ACC112 (cell line): Measurements from ENCODE around the gene HDAC5.
"Not testable (repeated sequence)": the region's sequence is repeated elsewhere in the genome, so short reads cannot be mapped to it uniquely, and the experiment has no call there.

Experiments
- H2AFZ ChIP-seq: fragments of 200-600 bp; sonication (generic); one replicate; pipeline ENCODE4 v1.6.0; 2017; ENCODE audit warnings: antibody characterized with exemption, low read length; ENCODE audit not compliant: unreplicated experiment
- H3K27ac ChIP-seq: fragments of 200-600 bp; sonication (generic); 2 replicates; pipeline ENCODE4 v1.5.1; 2014; ENCODE audit warnings: low read depth, mild to moderate bottlenecking, antibody characterized with exemption, low read length, moderate library complexity
- H3K27me3 ChIP-seq: fragments of 200-600 bp; sonication (generic); 2 replicates; pipeline ENCODE4 v1.6.1; 2014; ENCODE audit warnings: mild to moderate bottlenecking, antibody characterized with exemption, low read length, moderate library complexity, mixed read lengths; ENCODE audit not compliant: insufficient read depth
- H3K36me3 ChIP-seq: fragments of 200-600 bp; sonication (generic); 2 replicates; pipeline ENCODE4 v1.6.1; 2016; ENCODE audit warnings: mild to moderate bottlenecking, antibody characterized with exemption, low read length, moderate library complexity, mixed read lengths; ENCODE audit not compliant: insufficient read depth
- H3K4me1 ChIP-seq: fragments of 200-600 bp; sonication (generic); one replicate; pipeline ENCODE4 v1.6.1; 2016; ENCODE audit warnings: low read length, mixed read lengths; ENCODE audit not compliant: insufficient read depth, unreplicated experiment, control insufficient read depth
- H3K4me3 ChIP-seq: fragments of 200-600 bp; sonication (generic); 2 replicates; pipeline ENCODE4 v1.5.1; 2014; ENCODE audit warnings: mild to moderate bottlenecking, low read depth, low read length
- H3K79me2 ChIP-seq: fragments of 200-600 bp; sonication (generic); one replicate; pipeline ENCODE4 v1.6.0; 2016; ENCODE audit warnings: low read length; ENCODE audit not compliant: control insufficient read depth, unreplicated experiment, insufficient read depth

The HDAC5 gene

DNA sequence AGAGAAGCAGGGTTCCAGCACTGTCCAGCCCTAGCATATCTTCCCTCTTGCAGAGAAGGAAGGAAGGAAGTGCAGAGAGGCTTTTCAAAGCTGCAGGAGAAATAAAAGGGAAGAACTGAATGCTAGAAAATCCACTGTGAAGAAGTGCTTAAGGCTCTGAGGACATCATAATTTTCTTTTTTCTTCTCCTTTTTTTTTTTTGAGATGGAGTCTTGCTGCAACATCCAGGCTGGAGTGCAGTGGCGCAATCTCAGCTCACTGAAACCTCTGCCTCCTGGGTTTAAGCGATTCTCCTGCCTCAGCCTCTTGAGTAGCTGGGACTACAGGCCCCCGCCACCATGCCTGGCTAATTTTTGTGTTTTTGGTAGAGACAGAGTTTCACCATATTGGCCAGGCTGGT, 25.6 kb upstream of the HDAC5 start:
- H3K4me1 ChIP-seq, H3K27me3 ChIP-seq, H3K4me3 ChIP-seq, H2AFZ ChIP-seq, H3K27ac ChIP-seq: not testable (repeated sequence)
- H3K79me2 ChIP-seq, result peaks cover 24% of the 10 kb centered on the region
- peaks cover 11% of the 10 kb centered on the region; the same call in 1 of the 2 replicates for H3K36me3 ChIP-seq

DNA sequence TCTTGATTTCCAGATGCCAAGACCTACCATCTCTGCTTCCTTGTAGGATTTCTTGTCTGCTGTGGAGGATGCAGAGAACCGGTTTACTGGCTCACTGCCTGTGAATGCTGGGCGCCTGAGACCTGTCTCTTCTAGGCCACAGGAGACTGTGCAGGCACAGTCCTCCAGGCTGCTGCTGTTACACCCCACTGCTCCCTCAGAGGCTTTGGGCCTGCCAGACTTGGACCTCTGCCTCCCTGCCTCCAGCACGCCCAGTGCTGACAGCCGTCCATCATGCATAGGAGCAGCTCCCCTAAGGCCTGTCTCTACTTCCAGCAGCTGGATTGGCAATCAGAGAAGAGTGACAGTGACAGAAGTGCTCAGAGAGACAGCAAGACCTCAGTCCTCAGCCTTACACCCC, 24.4 kb upstream of the HDAC5 start:
- Histone ChIP-seq H3K4me1 (peaks cover 2% of the 10 kb centered on the region), H3K4me3 (no peak overlapping the region), H2AFZ (no peak overlapping the region), H3K36me3 (peaks cover 11% of the 10 kb centered on the region; the same call in 1 of the 2 replicates), H3K79me2 (peaks cover 33% of the 10 kb centered on the region), H3K27me3 (no peaks in the 10 kb centered on the region), H3K27ac (no peak overlapping the region)

DNA sequence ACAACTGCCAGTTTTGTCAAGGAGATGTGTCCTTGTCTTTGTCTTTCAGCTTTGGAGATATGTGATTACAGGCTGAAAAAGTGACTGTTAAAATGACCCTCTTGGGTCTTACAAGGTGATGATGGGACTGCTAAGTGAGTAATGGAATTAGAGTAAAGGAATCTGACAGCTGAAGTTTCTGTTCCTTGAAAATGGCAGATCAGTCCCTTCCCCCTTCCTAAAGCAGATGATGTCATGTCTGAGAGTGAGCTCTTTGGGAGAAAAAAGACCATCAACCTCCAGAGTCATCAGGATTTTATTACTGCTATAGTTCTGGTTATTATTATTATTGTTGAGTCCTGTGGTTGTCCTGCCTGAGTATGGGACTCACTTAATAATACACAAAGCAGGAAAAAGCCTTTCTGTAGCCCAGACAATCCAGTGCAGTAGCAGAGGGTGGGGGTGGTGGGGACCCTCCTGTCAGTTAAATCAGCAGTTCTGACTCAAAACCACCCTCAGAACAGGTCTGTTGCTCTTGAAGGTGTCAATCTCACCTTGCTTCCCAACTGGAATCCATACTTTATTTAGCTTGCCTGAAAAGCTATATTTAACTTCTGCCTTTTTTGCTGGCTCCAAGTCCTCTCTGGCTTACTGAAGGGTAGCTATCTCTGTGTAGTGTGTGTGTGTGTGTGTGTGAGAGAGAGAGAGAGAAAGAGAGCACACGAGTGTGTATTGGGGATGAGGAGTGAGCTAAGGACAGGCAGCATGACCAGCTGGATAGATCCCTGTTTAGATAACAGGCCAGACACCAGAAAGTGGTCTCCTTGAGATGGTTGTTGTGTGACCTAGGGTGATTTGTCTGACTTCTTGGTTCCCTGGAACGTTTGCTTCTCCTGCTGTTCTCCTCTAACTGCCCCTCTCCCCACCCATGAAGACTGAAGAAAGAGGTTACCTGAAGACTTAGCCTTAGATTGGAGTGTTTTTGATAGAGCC, 23.2 kb upstream of the HDAC5 start:
- Histone ChIP-seq H3K36me3 (peaks cover 11% of the 10 kb centered on the region; the same call in 1 of the 2 replicates), H3K4me3 (no peak overlapping the region), H3K79me2 (peaks cover 41% of the 10 kb centered on the region), H3K4me1 (peaks cover 5% of the 10 kb centered on the region), H3K27ac (no peak overlapping the region), H3K27me3 (no peaks in the 10 kb centered on the region), H2AFZ (no peak overlapping the region)

DNA sequence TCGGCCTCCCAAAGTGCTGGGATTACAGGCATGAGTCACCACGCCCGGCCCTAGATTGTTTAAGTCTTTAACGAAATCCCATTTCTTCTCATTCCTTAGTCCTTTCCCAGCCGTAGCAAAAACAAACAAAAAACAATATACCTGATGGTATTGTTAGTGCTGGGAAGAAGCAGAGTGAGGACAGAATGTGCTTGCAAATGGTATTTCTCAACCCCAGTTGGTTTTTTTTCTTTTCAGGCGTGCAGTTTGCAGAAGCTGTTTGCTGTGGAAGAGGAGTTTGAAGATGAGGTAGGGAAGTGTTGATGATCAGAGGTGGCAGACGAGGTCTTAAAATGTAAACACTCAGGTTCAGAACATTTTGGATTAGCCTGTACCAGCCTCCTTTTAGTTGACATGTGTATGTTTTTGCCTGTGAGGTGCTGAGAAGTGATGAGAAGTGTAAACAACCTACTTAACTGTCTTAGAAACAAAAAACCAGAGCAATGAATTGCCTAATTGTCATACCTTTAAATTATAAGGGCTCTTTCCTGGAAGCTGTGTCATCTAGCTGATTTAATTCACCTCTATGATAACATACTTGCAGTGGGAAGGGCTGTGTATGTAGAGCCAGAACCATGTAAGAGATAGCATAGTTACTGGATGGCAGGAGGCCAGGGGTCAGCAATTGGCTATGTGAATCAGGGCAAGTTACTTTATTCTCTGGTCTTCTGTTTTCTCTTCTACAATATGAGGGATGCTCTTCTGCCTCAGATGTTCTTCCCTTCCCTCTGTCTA, 21.7 kb upstream of the HDAC5 start:
- H3K27ac ChIP-seq, result peak overlapping the region; percentile 13; the same call in 1 of the 2 replicates
- no peaks in the 10 kb centered on the region for H3K27me3 ChIP-seq
- H3K36me3 ChIP-seq, result peaks cover 11% of the 10 kb centered on the region; the same call in 1 of the 2 replicates
- H3K4me3 ChIP-seq, result no peak overlapping the region
- peaks cover 5% of the 10 kb centered on the region for H3K4me1 ChIP-seq
- peaks cover 30% of the 10 kb centered on the region for H3K79me2 ChIP-seq
- no peak overlapping the region for H2AFZ ChIP-seq

DNA sequence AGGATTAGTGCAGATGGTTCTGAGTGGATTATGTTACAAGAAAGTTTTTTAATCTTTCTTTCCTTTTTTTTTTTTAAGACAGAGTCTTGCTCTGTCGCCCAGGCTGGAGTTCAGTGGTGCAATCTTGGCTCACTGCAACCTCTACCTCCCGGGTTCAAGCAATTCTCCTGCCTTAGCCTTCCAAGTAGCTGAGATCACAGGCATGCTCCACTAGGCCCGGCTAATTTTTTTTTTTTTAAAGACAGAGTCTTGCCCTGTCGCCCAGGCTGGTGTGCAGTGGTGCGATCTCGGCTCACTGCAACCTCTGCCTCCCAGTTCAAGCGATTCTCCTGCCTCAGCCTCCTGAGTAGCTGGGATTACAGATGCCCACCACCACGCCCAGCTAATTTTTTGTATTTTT, 20.5 kb upstream of the HDAC5 start:
- H3K27me3 ChIP-seq, H3K27ac ChIP-seq, H3K4me3 ChIP-seq, H2AFZ ChIP-seq, H3K4me1 ChIP-seq: not testable (repeated sequence)
- Histone ChIP-seq H3K36me3 (peaks cover 11% of the 10 kb centered on the region; the same call in 1 of the 2 replicates), H3K79me2 (peaks cover 22% of the 10 kb centered on the region)

DNA sequence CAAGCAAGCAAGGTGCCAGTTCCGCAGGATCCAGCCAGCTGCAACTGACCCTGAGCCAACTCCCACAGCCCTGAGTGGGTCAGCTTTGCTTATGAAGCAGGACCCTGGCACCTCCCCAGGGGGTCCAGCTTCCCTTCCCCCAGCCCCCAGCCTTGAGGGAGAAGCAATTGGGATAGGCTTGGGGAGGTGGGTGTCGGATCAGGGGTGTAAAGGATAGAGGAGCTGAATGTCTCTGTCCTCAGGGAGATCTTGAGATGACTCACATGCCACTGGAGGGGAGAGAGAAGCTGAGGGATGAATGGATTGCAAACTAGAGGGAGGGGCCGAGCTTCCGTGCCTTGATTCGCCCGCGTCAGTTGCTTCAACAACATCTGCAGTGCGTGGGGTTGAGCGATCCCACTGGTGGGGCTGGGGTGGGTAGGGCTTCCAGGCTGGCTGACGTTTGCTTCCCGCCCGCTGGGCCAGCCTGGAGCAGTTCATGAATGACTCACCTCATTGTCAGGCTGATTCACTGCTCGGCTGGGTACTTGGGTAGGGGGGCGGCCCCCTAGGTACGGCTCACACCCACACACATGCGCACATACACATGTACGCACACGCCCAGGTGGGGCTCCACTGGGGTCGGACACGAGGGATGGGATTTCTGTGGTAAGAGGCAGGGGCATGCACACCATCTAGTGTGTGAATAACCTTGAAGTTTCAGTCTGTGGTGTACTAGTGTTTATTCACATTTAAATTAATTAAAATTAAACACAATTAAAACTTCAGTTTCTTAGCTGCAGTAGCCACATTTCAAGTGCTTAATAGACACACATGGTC, 14.7 kb upstream of the HDAC5 start:
- peak overlapping the region; percentile 36 for H2AFZ ChIP-seq
- H3K4me3 ChIP-seq, result peak overlapping the region; percentile 65
- H3K27ac ChIP-seq, result peak overlapping the region; percentile 79
- peaks cover 22% of the 10 kb centered on the region for H3K4me1 ChIP-seq
- H3K79me2 ChIP-seq, result peaks cover 10% of the 10 kb centered on the region
- H3K36me3 ChIP-seq, result no peaks in the 10 kb centered on the region
- H3K27me3 ChIP-seq, result no peaks in the 10 kb centered on the region

DNA sequence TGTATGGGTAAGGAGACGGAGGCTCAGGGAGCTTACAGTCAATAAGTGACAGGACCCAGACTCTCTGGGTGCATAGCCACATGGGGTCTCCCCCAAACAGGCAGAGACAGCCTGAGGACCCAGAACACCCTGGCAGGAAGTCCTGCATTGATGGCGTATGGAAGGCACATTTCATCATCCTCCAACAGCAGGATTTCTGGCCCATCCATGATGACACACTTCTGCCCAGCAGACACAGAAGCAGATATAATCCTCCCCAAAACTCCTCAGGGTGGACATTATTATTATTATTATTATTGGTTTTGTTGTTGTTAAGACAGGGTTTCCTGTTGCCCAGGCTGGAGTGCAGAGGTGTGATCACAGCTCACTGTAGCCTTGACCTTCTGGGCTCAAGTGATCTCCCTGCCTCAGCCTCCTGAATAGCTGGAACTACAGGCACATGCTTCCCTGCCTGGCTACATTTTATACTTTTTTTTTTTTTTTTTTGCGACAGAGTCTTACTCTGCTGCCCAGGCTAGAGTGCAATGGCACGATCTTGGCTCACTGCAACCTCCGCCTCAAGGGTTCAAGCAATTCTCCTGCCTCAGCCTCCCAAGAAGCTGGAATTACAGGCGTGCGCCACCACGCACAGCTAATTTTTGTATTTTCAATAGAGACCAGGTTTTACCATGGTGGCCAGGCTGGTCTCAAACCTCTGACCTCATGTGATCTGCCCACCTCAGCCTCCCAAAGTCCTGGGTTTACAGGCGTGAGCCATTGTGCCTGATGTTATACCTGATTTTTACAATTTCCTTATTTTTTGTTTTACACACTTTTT, 11.5 kb upstream of the HDAC5 start:
- Histone ChIP-seq H3K4me1 (peaks cover 21% of the 10 kb centered on the region), H3K36me3 (no peaks in the 10 kb centered on the region), H3K4me3 (no peak overlapping the region), H3K27me3 (no peaks in the 10 kb centered on the region), H3K27ac (no peak overlapping the region), H3K79me2 (no peaks in the 10 kb centered on the region), H2AFZ (no peak overlapping the region)

DNA sequence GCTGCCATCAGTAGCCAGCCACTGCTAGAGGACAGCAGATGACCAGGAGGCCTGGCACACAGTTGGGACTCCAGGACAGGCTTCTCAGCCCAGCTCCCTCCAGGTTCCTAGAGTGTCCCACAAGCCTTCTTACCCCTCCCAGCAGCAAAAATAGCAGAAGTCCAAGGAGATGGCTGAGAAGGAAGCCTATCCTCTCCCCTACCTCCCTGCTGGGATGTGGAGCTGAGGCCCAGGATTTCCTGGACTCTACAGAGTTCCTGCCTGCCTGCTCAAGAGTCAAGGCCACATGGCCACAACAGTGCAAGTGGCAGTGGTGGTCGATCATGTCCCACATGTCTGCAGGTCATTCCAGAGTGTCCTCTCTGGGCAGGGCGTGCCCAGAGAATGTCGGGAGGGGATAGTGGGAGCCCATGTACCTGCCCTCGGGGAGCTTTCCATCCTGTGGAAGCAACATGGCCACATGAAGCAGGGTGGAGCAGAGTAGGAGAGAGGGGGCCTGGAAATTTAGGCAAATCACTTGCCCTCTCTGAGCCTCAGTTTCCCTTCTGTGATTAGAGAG, 10.6 kb upstream of the HDAC5 start:
- Histone ChIP-seq H3K79me2 (no peaks in the 10 kb centered on the region), H3K27me3 (no peaks in the 10 kb centered on the region), H2AFZ (no peak overlapping the region), H3K36me3 (no peaks in the 10 kb centered on the region), H3K4me3 (no peak overlapping the region), H3K27ac (no peak overlapping the region), H3K4me1 (peaks cover 19% of the 10 kb centered on the region)

DNA sequence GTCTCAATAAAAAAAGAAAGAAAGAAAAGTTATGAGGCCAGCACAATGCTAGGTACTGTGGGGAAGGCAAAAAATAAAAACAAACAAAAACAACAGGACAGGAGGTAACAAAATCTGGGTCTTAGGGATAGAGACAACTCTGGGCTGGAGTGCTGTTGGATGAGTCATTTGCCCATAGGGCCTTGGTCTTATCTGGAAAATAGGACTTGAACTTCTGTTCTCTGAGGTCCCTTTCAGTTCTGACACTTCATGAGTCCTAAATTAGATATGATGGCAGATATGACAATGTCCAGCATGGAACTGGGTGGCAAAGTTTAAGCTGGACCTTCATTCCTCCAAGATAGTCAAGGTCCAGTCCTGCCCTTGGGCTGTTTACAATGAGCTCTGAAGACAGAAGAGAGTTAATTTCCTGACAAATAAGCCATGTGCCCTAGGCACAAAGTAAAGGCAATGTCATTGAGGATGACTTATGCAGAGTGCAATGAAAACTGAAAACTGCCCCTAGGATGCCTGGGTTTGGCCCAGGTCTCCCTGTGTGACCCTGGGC, 8.9 kb upstream of the HDAC5 start:
- Histone ChIP-seq H3K27me3 (no peaks in the 10 kb centered on the region), H2AFZ (no peak overlapping the region), H3K79me2 (no peaks in the 10 kb centered on the region), H3K36me3 (no peaks in the 10 kb centered on the region), H3K4me3 (no peak overlapping the region), H3K4me1 (peaks cover 6% of the 10 kb centered on the region), H3K27ac (no peak overlapping the region)
